ENCODE results near the gene PPDPF.
A peak's percentile ranks its signal among the peaks of the same experiment; 100 is the strongest.
"Not testable (repeated sequence)": the region's sequence is repeated elsewhere in the genome, so short reads cannot be mapped to it uniquely, and the experiment has no call there.

PPDPF gene

DNA sequence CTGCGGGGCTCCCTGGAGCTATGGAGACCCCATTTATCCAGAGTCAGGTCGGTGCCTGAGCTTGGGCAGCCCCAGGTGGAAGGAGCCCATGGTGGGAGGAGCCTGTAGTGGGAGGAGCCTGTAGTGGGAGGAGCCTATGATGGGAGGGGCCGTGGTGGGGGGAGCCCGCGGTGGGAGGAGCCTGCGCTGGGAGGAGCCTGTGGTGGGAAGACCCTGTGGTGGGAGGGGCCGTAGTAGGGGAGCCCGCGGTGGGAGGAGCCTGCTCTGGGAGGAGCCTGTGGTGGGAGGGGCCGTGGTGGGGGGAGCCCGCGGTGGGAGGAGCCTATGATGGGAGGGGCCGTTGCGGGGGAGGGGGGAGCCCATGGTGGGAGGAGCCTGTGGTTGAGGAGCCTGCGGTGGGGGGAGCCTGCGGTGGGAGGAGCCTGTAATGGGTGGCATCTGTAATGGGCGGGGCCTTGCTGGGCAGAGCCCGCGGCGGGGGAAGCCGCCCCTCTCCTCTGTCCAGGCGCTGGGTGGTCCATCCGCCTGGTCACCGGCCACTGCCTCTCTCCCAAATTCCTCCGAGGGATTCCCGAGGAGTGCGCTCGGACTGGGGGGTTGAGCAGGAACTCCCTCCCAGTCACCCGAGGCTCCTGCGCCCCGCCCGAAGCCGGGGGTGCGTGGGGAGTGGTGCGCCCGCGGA, 32.8 kb downstream of the PPDPF start:
- DNase-seq = peak; percentile 67

DNA sequence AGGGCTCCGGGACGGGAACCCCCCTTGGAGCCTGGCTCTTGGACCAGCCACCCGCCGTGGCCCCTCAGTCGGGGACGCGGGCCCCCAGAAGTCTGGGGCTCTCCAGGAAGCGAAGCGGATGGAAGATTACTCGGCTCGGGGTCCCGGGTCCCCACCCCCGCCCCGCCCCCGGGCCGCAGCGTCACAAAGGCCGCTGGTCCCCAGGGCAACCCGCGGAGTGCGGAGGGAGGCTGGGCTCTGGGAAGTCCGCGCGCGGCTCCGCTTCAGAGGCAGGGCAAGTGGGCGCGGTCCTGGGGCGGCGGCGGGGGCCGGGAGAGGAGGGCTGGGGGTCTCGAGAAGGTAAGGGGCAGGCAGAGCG, 33.3 kb downstream of the PPDPF start, which contains the start of gene FNDC11:
TSS of gene FNDC11 (plus strand) at position 227 of the 358 bp plus-strand sequence. CDS start 1,505 bp downstream, outside the sequence.
- DNase-seq = peak; percentile 16

GRCh38 chr20:63554361-63555278, 34.1 kb downstream of the PPDPF start:
- no peak for DNase-seq

DNA sequence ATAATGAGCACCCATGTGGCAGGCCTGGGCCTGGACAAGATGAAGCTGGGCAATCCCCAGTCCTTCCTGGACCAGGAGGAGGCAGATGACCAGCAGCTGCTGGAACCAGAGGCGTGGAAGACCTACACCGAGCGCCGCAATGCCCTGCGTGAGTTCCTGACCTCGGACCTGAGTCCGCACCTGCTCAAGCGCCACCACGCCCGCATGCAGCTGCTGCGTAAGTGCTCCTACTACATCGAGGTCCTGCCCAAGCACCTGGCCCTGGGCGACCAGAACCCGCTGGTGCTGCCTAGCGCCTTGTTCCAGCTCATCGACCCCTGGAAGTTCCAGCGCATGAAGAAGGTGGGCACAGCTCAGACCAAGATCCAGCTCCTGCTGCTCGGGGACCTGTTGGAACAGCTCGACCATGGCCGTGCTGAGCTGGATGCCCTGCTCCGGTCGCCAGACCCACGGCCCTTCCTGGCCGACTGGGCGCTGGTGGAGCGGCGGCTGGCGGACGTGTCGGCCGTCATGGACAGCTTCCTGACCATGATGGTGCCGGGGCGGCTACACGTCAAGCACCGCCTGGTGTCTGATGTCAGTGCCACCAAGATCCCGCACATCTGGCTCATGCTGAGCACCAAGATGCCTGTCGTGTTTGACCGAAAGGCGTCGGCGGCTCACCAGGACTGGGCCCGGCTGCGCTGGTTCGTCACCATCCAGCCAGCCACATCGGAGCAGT, 35.3 kb downstream of the PPDPF start:
- DNase-seq = no peak

DNA sequence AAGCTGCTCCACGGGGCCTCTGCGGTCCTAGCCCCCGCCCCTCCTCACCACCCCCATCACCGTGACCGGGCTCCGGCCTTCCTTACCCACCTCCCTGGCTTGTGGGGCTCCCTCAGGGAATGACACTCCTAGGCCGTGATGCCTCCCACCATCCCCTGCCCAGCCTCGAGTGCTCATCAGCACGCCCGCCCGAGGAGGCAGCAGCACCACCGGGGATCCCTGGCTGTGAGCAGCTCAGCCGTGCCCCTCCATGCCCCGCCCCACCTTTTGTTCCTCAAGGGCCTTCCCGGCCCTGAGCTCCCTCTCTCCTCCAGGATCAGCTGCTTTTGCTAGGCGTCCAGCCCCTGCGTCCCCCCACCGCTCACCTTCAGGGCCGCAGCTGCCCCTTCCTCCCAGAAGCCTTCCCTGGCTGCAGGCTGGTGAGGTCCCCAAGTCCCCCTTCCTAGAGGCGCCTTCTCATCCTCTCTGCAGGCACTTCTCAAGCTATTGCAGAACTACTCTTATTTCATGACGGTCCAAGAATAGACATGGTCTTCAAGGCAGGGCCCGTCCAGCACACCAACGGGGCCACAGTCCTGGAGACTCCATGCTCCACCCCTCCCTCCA, 36.4 kb downstream of the PPDPF start:
- no peak for DNase-seq

DNA sequence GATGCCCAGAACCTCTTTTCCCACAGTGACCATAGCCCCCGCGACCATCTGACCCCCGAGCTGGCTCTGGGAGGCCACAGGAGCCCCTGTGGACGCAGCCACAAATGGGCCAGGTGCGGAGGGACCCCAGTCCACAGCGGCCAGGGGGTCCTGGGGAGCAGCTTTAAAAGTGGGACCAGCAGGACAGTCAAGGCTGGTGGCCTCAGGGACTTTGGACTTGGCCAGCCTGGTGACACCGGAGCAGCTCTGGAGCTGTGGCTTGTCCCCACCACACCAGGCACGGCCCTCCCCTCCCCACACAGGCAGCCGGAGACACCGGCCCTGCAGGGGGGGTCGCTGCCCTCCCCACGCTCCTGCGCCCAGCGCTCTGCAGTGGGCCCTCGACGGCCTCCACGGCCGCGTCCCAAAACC, 36.9 kb downstream of the PPDPF start:
- DNase-seq = no peak

DNA sequence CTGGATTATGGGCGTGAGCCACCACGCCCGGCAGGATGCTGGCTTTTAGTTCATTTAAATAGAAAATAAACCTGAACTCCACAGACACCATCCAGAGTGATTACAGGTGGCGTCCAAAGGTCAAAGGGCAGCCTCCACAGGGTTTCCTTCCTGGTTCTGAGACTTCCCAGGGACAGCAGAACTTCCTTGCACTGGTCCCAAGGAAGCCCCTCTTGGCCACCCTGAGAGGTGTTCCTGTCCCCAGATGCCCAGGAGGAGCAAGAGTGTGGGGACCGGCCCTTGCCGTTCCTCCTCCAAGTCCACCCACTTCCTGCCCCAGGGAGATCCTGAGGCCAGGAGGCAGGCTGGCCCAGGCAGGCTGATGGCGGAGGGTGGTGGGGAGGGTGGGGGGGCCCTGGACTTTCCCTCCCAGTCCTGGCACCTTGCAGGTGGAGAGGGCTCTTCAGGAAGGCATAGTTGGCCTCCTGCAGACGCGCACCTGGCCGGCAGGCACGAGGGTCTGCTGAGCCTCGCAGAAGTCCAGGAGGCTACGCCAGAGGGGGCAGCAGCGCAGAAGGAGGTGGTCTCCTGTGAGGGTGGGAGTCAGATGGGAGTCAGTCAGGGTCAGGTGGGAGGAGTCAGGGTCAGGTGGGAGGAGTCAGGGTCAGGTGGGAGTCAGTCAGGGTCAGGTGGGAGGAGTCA, 38.4 kb downstream of the PPDPF start:
- no peak for DNase-seq

DNA sequence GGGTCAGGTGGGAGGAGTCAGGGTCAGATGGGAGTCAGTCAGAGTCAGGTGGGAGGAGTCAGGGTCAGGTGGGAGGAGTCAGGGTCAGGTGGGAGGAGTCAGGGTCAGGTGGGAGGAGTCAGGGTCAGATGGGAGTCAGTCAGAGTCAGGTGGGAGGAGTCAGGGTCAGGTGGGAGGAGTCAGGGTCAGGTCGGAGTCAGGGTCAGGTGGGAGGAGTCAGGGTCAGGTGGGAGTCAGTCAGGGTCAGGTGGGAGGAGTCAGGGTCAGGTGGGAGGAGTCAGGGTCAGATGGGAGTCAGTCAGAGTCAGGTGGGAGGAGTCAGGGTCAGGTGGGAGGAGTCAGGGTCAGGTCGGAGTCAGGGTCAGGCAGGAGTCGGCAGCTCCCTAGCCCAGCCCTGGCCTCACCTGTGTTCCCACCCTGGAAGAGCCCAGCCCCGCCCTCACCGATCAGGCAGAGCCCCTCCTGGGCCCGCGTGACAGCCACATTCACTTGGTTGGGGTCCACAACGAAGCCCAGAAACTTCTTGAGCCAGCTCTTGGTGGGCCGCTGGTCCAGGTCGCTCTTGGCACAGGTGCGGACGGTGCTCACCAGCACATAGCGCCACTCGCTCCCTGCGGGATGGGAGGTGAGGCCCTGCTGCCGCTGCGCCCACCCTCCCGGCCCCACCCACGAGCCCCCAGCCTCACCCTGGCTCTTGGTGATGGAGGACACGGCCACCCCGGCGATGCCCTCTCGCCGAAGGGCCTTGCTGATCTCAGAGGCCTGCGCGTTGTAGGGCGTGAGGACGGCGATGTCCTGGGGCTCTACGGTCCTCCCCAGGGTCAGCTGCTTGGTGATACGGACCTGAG, 39.1 kb downstream of the PPDPF start:
- not testable (repeated sequence) for DNase-seq

DNA sequence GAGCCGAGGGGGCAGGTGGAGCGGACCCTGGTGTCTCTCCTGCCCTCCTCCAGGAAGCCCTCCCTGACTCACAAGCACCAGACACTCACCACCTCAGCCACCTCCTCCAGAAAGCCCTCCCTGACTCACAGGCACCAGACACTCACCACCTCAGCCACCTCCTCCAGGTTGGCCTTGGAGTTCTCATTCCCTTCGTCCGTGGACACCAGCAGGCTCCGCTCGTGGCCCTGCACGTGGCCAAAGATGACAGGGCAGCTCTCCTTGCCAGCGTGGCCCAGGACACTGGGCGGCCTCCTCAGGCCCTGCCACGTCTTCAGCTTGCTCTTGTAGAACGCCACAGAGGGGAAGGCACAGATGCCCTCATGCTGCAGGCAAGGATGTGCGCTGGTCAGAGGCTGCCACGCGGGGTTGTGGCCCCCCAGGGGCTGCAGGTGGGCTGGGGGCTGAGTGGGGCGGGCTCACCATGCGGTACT, 39.8 kb downstream of the PPDPF start:
- no peak for DNase-seq

DNA sequence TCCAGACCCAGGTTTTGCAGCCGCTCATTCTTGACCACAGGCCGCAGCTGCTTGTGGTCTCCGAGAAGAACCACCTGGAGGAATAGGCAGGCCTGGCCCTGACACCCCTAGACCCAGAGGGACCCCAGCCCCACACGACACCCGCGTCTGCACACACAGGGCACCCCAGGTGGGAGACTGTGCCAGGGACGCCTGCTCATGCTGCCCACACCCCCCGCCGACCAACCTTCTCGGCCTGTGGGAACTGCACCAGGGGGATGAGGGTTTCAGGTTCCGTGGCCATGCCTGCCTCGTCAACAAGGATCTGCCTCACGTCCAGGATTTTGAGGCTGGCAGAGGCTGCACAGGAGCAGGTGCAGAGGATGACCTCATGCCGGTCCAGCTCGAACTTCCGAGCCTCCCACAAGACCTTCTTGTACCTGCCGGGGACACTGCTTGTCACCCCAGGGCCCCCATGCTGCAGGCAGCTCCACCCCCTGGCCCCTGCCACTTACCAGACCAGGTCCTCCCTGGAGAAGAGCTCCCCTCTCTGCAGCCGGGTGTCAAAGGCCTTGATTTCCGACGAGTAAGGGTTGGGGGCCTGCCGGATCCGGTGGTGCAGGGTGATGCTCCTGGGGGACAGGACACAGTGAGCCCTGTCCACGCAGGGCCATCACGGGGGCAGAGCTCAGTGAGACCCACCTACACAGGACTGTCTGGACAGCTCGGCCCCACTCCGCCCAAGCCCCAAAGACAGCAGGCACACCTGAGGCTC, 40.5 kb downstream of the PPDPF start:
- no peak for DNase-seq

DNA sequence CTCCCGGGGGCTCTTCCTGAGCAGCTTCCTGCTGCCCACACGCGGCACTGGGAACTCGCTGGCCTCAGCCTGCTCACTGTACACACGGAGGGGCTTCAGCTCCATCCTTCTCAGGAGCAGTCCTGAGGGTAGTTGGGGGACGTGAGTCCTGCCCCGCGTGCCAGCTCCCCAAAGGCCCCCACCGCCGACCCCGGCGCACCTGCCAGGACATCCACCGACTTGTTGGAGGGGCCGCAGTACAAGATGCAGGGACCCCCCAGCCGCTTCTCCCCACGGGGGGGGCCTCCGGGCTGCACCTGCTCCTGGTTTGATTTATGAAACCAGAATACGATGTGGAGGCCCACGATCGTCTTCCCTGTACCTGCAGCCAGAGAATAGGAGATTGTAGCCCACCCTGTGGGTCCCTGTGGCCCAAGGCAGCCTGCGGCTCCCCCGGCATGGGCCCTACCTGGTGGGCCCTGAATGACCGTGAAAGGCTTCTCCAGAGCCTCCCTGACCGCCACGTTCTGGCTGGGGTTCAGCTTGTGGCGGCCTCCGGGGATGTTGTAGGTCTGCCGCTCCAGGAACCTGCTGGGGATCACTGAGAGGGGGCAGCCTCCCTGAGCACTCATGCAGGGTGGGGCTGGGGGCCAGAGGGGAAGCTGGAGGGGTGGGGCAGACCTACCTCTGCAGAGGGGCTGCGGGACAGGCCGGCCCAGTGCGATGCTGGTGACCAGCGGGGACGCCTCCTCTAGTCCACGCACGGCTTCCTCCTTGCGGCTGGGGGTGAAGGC, 41.2 kb downstream of the PPDPF start:
- no peak for DNase-seq

DNA sequence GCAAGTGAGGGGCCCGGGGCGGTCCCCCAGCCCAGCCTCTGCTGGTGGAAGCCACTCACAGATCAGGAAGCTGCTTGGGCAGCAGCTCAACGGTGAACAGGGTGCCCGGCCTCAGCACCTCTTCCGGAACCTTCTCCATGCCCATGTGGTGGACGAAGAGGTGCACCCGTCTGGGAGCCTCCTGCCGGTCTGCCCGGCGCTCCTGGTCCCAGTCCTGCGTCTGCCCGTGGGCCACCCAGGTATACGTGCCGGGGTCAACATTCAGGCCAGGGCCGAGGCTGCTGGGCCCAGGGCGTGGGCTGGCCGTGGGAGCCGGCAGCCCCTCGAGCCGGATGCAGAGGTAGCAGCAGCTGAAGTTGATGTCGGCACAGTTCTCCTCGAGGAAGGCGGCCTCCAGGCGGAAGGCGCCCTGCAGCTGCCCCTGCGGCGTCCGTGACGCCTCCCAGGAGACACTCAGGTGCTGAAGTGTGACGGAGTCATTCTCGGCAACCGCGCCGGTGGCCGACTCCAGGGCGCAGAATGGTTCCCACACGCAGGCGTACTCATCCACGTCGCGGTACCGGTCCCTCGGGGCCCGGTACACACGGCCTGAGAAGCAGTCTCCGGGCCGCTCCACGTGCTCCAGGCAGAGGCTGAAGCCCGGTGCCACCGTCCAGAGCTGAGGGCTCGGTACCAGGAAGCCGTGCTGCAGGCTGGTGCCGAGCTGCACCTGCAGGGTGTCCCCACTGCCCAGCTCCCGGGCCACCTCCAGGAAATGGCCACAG, 42.1 kb downstream of the PPDPF start:
- DNase-seq = no peak

DNA sequence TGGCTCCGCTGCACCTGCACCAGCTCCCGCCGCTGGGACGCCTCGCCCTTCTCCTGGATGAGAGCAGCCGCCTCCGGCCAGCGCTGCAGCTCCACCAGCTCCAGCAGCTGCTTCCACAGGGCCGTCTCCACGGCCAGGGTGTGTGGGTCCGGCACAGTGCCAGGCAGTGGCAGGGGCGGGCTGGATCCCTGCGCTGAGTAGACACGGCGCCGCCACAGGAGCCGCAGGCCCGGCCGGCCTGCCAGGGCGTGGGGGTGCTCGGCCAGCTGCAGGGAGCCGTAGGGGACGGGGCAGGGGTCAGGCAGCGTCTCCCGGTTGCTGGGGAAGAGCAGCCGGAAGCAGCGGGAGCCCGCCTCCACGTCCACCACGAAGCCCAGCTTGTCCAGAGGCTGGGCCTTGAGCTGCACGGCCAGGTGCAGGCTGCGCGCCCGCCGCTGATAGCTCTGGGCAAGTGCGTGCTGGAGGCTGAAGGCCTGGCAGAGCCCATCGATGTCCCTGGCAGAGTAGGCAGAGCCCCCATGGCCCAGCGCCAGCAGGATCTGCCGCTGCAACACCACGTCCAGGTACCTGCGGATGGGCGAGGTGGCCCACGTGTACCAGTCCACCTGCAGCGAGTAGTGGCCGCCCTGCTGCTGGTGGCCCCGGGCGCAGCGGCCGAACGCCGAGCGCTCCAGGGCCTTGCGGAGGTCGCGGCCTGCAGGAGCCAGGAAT, 42.8 kb downstream of the PPDPF start:
- no peak for DNase-seq

DNA sequence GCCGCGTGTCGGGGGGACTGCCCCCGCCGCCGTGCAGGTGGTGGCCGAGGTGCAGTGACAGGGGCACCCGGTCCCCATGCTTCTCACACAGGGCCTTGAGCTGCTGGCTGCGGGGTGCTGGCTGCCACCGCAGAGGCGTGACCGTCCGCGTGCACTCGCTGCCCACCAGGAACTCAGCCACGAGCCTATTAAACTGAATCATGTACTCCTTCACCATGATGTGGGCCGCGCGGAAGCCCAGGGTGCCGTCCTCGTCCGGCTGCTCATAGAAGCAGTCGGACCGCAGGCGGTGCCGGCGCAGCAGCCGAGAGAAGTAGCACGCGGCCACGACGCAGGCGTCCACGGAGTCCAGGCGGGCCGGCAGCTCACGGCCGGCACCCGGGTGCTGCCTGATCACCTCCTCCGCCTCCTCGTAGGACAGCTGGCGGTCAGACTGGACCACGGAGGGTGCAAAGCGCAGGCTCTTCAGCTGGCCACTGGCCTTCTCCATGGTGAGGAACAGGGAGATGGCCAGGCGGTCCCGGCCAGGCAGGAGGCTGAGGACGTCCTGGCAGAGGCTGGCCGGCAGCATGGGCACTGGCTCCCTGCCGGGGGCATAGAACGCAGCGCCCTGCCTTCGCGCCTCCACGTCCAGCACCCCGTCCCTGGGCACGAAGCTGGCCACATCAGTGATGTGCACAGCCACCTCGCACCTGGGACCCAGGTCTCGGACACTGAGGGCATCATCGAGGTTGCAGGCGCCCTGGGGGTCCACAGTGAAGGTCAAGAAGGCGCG, 43.7 kb downstream of the PPDPF start:
- no peak for DNase-seq

DNA sequence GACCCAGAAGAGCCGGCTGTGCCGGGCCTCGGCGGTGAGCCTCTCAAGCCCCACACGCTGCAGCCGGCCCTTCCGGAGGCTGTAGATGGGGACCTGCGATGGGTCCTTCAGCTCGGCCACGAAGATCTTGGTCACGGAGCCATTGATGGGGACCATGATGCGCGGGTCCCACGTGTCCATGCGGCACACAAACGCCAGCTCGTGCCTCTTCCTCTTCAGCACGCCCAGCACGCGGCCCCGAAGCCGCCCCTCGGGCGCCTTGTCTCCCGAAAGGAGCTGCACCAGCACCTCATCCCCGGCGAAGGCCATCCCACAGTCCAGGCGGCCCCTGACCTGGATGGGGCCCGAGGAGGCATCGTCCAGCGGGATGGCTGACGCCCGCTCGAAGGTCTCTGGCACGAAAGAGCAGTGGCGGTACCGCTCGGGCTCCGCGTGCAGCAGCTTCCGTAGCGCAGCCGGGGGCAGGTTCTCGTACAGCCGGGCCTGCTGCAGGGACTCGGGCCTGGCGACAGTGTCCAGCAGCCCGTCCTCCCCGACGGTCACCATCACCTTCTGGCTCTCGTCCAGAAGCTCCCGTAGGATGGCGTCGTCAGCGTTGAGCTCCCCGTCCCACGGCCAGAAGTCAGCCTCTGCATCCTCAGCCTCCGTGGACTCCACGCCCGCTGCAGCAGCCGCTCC, 44.6 kb downstream of the PPDPF start:
- DNase-seq = no peak

- no peak for DNase-seq
Observed at GRCh38 chr20:63565699-63566335, 45.3 kb downstream of the PPDPF start.
